BJ (cell line): ENCODE results near the gene NEGR1. TPM values are rescaled to one million over a fixed set of nuclear protein-coding genes. Genes with fewer than 3 reads are reported as not detected.

Experiments used
- CTCF ChIA-PET: fragments of 350-600 bp; formaldehyde crosslinking; extraction: SDS; loops from one replicate; lab custom pipeline; 2021; ENCODE audit warnings: antibody characterized with exemption, inconsistent platforms; lab: Yijun Ruan, JAX
- POLR2A ChIA-PET: fragments of 300-600 bp; sonication (Branson Sonifier 250); formaldehyde crosslinking; extraction: SDS; loops from one replicate; lab custom pipeline; 2021; ENCODE audit warnings: antibody characterized with exemption; lab: Charles Lee
- DNase-seq: peaks from one replicate; pipeline ENCODE4 v3.0.0-alpha.2; 2011; ENCODE audit warnings: low read depth
- H3K27me3 ChIP-seq: 2 replicates; pipeline ENCODE4 v1.6.0; 2011; ENCODE audit warnings: low read length; ENCODE audit not compliant: control insufficient read depth, insufficient read depth
- H3K36me3 ChIP-seq: 2 replicates; pipeline ENCODE4 v1.5.1; 2011; ENCODE audit warnings: low read length; ENCODE audit not compliant: control insufficient read depth, insufficient read depth
- H3K4me3 ChIP-seq: 2 replicates; pipeline ENCODE4 v1.5.1; 2011; ENCODE audit warnings: low read depth, mild to moderate bottlenecking, control low read depth, low read length
- polyA plus RNA-seq: library from polyadenylated mRNA; depleted of rRNA; stranded (reverse); fragments of >200 nt; gene quantifications from 2 replicates; pipeline ENCODE4 v1.2.3, GENCODE V29; 2011
- TF ChIP-seq, protein P1 (sequence below): IDR thresholded peaks from 2 replicates; pipeline ENCODE4 v1.5.1; 2011; ENCODE audit warnings: low read depth, mild to moderate bottlenecking, control low read depth, inconsistent platforms, low read length, moderate library complexity; ENCODE audit not compliant: insufficient read depth

Gene NEGR1
- polyA plus RNA-seq, 1 experiment: 15.4 TPM

DNA sequence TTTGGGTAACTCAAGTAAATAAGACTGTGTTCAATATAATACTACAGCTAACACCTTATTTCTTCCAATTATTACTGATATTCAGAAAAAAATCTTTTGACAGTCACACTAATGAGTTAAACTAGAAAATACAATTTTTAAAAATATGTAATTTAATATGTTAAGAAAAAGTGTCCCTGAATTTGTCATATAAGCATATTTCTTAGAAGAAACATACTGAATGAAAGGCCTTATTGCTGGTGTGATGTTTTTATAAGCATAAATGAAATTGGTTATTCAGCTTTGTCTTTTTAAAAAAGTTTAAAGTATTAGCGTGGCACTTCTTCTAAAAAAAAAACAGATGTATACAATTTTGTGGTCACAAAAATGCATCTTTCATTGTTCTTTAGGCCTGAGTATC, 267.3 kb downstream of the NEGR1 start:
- POLR2A ChIA-PET: no interaction called here
- DNase-seq: no peak
- H3K27me3 ChIP-seq: no peaks in the 10 kb centered on the region
- TF ChIP-seq, protein P1, sequence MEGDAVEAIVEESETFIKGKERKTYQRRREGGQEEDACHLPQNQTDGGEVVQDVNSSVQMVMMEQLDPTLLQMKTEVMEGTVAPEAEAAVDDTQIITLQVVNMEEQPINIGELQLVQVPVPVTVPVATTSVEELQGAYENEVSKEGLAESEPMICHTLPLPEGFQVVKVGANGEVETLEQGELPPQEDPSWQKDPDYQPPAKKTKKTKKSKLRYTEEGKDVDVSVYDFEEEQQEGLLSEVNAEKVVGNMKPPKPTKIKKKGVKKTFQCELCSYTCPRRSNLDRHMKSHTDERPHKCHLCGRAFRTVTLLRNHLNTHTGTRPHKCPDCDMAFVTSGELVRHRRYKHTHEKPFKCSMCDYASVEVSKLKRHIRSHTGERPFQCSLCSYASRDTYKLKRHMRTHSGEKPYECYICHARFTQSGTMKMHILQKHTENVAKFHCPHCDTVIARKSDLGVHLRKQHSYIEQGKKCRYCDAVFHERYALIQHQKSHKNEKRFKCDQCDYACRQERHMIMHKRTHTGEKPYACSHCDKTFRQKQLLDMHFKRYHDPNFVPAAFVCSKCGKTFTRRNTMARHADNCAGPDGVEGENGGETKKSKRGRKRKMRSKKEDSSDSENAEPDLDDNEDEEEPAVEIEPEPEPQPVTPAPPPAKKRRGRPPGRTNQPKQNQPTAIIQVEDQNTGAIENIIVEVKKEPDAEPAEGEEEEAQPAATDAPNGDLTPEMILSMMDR: no peak
- H3K36me3 ChIP-seq: no peaks in the 10 kb centered on the region
- H3K4me3 ChIP-seq: no peak overlapping the region
- CTCF ChIA-PET: no interaction called here

DNA sequence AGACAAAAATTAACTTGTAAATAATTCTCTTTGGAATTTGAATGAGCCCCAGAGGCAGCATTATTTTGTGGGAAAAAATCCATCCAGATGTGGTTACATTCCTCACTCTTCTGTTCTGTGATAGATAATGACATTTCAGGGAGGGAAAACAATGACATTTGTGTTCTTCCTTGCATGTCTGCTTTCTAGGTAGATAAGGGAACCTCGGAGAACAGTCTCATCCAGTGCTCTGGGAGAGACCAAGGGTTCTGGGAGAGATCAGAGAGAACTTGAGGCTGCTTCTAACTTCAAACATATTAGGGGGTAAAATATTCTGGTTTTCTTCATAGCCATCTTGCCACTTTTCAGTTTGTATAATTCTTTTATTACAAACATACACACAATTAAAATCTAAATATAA, 269.2 kb downstream of the NEGR1 start:
- no peak overlapping the region for H3K4me3 ChIP-seq
- no peak for DNase-seq
- TF ChIP-seq, protein P1: no peak
- ChIA-PET POLR2A (no interaction called here), CTCF (no interaction called here)
- H3K27me3 ChIP-seq: no peaks in the 10 kb centered on the region
- no peaks in the 10 kb centered on the region for H3K36me3 ChIP-seq

DNA sequence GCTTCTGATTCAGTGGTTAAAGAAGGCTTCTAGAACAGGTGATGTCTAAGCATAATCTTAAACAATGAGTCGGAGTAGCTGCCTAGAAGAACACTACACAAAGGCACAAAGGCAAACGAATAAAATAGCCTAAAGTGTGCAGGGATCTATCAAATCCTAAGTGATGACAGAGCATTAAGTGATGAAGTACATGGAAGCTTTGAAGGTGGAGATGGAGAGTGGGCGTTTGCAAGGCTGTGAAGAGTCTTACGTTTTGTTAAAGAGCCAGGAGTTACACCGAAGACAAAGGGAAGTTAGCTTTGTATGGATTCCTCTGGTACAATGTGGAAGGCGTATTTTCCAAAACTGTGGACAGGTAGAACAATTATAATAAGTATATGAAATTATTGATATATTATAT, 270.6 kb downstream of the NEGR1 start:
- no peaks in the 10 kb centered on the region for H3K36me3 ChIP-seq
- TF ChIP-seq, protein P1: no peak
- H3K27me3 ChIP-seq: no peaks in the 10 kb centered on the region
- no peak overlapping the region for H3K4me3 ChIP-seq
- no peak for DNase-seq
- POLR2A ChIA-PET: no interaction called here
- CTCF ChIA-PET: no interaction called here

DNA sequence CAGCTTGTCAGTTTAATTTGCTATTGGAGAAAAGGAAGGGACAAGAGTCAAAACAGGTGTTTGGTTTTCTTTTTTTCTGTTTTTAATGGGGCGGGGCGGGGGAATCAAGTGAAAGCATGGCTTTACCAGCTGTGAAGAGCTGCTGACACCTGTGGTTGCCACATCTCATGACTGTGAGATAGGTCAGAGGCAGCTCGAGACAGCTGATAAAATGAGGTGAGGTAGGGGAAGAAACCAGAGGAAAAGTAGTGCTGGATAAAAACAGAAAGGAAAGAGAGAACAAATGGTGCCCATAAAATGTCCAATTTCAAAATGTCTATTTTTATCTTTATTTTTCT, 272.3 kb downstream of the NEGR1 start:
- TF ChIP-seq, protein P1: no peak
- ChIA-PET POLR2A (no interaction called here), CTCF (interaction anchor here (0.6 kb wide), 1 partner anchor 715 kb away, joined by 3 read pairs; no protein-coding TSS in a partner anchor)
- Histone ChIP-seq H3K4me3 (no peak overlapping the region), H3K36me3 (no peaks in the 10 kb centered on the region), H3K27me3 (no peaks in the 10 kb centered on the region)
- no peak for DNase-seq

DNA sequence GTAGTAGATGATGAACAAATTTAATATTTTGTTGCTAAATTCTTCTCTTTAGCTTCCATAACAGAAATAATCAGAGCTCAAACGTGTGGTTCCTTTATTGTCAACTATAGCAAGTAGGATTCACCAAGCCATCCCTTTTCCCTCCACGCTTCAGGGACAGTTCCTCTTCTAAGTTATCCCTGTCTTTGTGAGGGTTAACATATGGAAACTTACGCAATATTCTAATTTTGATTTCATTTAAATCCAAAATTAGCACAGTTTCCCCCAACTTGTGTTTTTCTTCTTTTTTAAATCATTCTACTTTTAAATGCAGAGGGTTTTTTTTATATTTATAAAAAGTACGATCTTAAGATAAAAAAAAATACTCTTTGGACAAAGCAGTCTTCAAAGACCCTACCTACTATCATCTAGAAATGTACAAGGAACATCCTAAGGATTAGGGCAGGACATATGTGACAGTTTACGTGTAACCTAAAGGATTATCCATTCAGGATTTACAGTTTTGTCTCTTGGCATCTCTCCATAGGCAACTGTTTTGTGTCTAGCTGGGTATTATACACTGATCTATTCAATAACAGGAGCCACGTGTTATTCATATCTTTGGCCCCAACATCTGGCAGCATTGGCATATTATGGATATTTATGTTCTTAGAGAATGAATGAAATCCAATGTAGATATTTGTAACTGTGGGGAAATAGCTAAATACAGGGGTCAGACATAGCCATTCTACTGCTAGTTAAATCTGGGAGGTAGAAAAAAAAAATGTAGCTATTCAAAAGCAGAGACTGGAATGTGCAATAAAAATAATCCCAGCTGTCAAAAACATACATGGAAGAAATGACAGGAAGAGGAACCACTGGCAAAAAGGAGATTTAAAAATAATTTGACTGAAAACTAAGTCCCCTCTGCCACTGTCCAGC, 272.9 kb downstream of the NEGR1 start:
- ChIA-PET CTCF (interaction anchor here (0.6 kb wide), 1 partner anchor 715 kb away, joined by 3 read pairs; no protein-coding TSS in a partner anchor), POLR2A (no interaction called here)
- no peak overlapping the region for H3K4me3 ChIP-seq
- TF ChIP-seq, protein P1: no peak
- H3K36me3 ChIP-seq: no peaks in the 10 kb centered on the region
- no peak for DNase-seq
- no peaks in the 10 kb centered on the region for H3K27me3 ChIP-seq
